Activated naive CD8-positive, alpha-beta T cell treated with anti-CD3 and anti-CD28 coated beads, Interleukin-2, amount 10 ng/mL, durations not matched to agents 7 days and 5 days (primary cell): ENCODE results near the gene MAD2L1BP. TPM values are rescaled to one million over a fixed set of nuclear protein-coding genes. Genes with fewer than 3 reads are reported as not detected.
A peak's percentile ranks its signal among the peaks of the same experiment; 100 is the strongest.

ENCODE experiments used
- ATAC-seq: fragments of 150-1000 bp; cut with Tn5 transposase; one replicate; pipeline ENCODE4 v1.10.0; 2021; ENCODE audit warnings: low read depth, moderate library complexity
- POLR2A ChIA-PET: fragments of 350-600 bp; sonication (Branson Sonifier 250); formaldehyde crosslinking; loops from one replicate; lab custom pipeline; 2021; ENCODE audit warnings: antibody characterized with exemption; lab: Charles Lee
- DNase-seq: peaks from one replicate; pipeline ENCODE4 v3.0.0; 2021
- H3K27ac Mint-ChIP-seq: one replicate; pipeline ENCODE4 v1.8.0; 2022; ENCODE audit warnings: mild to moderate bottlenecking, mixed read lengths
- H3K27me3 Mint-ChIP-seq: one replicate; pipeline ENCODE4 v1.8.0; 2022; ENCODE audit warnings: mild to moderate bottlenecking, moderate library complexity, mixed read lengths
- H3K36me3 Mint-ChIP-seq: one replicate; pipeline ENCODE4 v1.8.0; 2021; ENCODE audit warnings: mild to moderate bottlenecking, mixed read lengths
- H3K4me1 Mint-ChIP-seq: one replicate; pipeline ENCODE4 v1.8.0; 2021; ENCODE audit warnings: mixed read lengths
- H3K4me3 Mint-ChIP-seq: one replicate; pipeline ENCODE4 v1.8.0; 2022; ENCODE audit warnings: mild to moderate bottlenecking, moderate library complexity, mixed read lengths
- H3K9me3 Mint-ChIP-seq: one replicate; pipeline ENCODE4 v1.8.0; 2021; ENCODE audit warnings: mixed read lengths
- total RNA-seq, 2 experiments: library from RNA; stranded (reverse); gene quantifications; one replicate each; pipeline ENCODE4 v1.2.3, GENCODE V29; 2021

The MAD2L1BP gene
- total RNA-seq, 2 experiments from 2014 or later: 39.7 to 40.2 TPM

DNA sequence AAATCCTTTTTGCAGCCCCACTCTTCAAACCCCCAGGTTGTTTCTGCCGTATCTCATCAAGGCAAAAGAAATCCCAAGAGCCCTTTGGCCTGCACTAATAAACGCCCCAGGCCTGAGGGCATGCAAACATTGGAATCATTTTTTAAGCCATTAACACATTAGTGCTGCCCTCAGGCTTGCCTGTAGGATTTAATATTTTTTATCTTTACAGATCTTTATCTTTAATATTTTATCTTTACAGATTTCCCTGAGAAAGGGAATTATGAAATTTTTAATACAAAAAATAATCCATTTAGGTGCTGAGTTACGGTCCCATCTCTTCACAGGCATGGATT lies 21.3 kb upstream of the MAD2L1BP start:
- H3K4me3 Mint-ChIP-seq: no peak overlapping the region
- H3K36me3 Mint-ChIP-seq: peaks cover 26% of the 10 kb centered on the region
- H3K4me1 Mint-ChIP-seq: peaks cover 4% of the 10 kb centered on the region
- no peak overlapping the region for H3K27ac Mint-ChIP-seq
- POLR2A ChIA-PET: interaction anchor here (0.9 to 1.0 kb wide), 2 partner anchors 12 to 16 kb away, joined by 3 read pairs; no protein-coding TSS in a partner anchor
- no peaks in the 10 kb centered on the region for H3K9me3 Mint-ChIP-seq
- DNase-seq (no peak), ATAC-seq (no peak)
- H3K27me3 Mint-ChIP-seq: no peaks in the 10 kb centered on the region

DNA sequence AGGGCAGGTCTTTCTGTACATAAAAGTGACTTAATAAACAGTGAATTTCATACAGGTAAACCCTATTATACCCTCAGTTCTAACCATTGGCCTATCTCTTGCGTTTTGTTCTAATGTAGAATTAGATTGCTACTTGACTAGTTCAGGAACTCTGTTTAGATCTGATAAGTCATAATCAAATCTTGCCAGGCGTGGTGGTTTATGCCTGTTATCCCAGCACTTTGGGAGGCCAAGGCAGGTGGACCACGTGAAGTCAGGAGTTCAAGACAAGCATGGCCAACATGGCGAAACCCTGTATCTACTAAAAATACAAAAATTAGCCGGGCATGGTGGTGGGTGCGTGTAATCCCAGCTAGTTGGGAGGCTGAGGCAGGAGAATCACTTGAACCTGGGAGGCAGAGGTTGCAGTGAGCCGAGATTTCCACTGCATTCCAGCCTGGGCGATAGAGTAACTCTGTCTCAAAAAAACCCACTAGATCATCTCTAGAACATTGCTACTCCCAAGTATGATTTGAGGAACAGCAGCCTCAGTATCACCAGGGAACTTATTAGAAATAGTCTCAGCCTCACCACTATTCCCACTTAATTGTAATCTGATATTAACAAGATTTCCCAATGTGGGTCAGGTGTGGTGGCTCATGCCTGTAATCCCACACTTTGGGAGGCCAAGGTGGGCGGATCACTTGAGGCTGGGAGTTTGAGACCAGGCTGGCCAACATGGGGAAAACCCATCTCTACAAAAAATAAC lies 18.7 kb upstream of the MAD2L1BP start:
- Mint-ChIP-seq H3K4me3 (no peak overlapping the region), H3K36me3 (peaks cover 28% of the 10 kb centered on the region), H3K4me1 (peaks cover 5% of the 10 kb centered on the region), H3K27ac (peak overlapping the region; percentile 26), H3K9me3 (no peaks in the 10 kb centered on the region), H3K27me3 (no peaks in the 10 kb centered on the region)
- ATAC-seq (no peak), DNase-seq (no peak)
- POLR2A ChIA-PET: interaction anchor here (0.6 to 1.3 kb wide), 3 partner anchors 13 to 55 kb away, joined by 3 read pairs; partner anchors contain the start of gene MAD2L1BP

- H3K9me3 Mint-ChIP-seq: no peaks in the 10 kb centered on the region
- H3K4me1 Mint-ChIP-seq: peaks cover 13% of the 10 kb centered on the region
- POLR2A ChIA-PET: interaction anchor here (1.0 to 2.3 kb wide), 2 partner anchors 8 to 15 kb away, joined by 3 to 14 read pairs; partner anchors contain the start of gene GTPBP2
- peak overlapping the region; percentile 12 for H3K27ac Mint-ChIP-seq
- H3K27me3 Mint-ChIP-seq: no peaks in the 10 kb centered on the region
- ATAC-seq (no peak), DNase-seq (no peak)
- peaks cover 39% of the 10 kb centered on the region for H3K36me3 Mint-ChIP-seq
- no peak overlapping the region for H3K4me3 Mint-ChIP-seq
Measured at GRCh38 chr6:43621078-43621835, 14.4 kb upstream of the MAD2L1BP start.

- POLR2A ChIA-PET: no interaction called here
- Mint-ChIP-seq H3K9me3 (no peaks in the 10 kb centered on the region), H3K4me1 (peaks cover 16% of the 10 kb centered on the region), H3K27me3 (no peaks in the 10 kb centered on the region), H3K36me3 (peaks cover 42% of the 10 kb centered on the region), H3K27ac (no peak overlapping the region), H3K4me3 (no peak overlapping the region)
- no peak for ATAC-seq
- DNase-seq: no peak
Measured at GRCh38 chr6:43621836-43622180, 13.8 kb upstream of the MAD2L1BP start.

GRCh38 chr6:43622541-43622940 lies 13.1 kb upstream of the MAD2L1BP start:
- POLR2A ChIA-PET: interaction anchor here (0.6 kb wide), 1 partner anchor 1835 kb away, joined by 3 read pairs; no protein-coding TSS in a partner anchor
- Mint-ChIP-seq H3K4me1 (peaks cover 19% of the 10 kb centered on the region), H3K9me3 (no peaks in the 10 kb centered on the region), H3K36me3 (peaks cover 41% of the 10 kb centered on the region), H3K27ac (no peak overlapping the region), H3K27me3 (no peaks in the 10 kb centered on the region), H3K4me3 (no peak overlapping the region)
- DNase-seq: no peak
- ATAC-seq: no peak

- H3K27me3 Mint-ChIP-seq: no peaks in the 10 kb centered on the region
- no peak for ATAC-seq
- no peak overlapping the region for H3K4me3 Mint-ChIP-seq
- peak; percentile 23 for DNase-seq
- H3K4me1 Mint-ChIP-seq: peaks cover 27% of the 10 kb centered on the region
- POLR2A ChIA-PET: no interaction called here
- H3K9me3 Mint-ChIP-seq: no peaks in the 10 kb centered on the region
- H3K36me3 Mint-ChIP-seq: peaks cover 43% of the 10 kb centered on the region
- no peak overlapping the region for H3K27ac Mint-ChIP-seq
Measured at GRCh38 chr6:43623880-43624785, 11.5 kb upstream of the MAD2L1BP start.

DNA sequence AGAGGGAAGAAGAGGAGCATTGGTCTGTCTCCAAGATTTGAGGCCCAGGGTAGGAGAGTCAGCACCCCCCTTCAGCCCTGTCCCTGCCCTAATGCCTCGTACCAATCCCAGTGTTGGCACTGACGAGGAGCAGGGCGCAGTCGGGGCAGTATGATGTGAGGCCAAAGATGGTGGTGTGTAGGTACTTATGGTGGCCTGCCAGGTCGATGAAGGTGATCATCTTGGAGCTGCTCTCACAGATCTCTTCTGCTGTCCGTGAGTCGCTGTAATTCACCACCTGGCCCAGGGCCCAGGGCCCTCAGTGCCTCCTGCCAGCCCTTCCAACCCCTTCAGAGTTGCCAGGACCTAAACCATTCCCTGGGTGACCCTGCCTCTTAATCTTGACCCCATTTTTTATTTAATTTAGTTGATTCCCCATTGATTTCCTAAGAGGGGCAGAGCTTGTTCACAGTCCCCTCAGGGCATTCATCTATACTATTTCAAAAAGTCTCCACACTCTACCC lies 10.8 kb upstream of the MAD2L1BP start:
- H3K27ac Mint-ChIP-seq: no peak overlapping the region
- H3K27me3 Mint-ChIP-seq: no peaks in the 10 kb centered on the region
- no peak for ATAC-seq
- peaks cover 41% of the 10 kb centered on the region for H3K36me3 Mint-ChIP-seq
- H3K9me3 Mint-ChIP-seq: no peaks in the 10 kb centered on the region
- DNase-seq: no peak
- POLR2A ChIA-PET: no interaction called here
- no peak overlapping the region for H3K4me3 Mint-ChIP-seq
- H3K4me1 Mint-ChIP-seq: peaks cover 25% of the 10 kb centered on the region

DNA sequence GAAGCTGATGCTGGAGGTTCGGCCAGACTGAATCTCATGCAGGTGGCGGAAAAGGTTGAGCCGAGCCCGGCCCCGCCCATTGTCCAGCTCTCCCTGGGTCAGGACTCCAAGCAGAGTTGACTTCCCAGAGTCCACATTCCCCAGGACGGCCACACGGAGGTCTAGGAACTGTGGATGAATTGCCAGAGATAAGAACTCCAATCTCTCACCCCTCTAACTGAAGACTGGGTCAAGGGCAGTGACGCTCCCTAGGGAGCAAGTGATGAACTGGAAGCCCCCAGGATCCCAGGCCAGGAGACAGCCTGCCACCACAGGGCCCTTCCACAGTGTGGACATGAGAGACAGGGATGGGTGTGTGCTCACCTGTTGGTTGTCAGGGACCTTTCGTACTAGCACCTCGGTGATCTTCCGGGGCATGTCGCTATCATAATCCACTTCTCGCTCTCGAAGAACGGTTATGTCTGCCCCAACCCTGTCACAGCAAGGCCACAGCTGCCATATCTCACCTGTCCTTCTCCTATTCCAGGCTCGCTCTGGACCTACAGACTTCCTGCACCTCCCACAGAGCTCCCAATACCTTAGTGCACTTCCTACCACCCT lies 10.1 kb upstream of the MAD2L1BP start:
- H3K27me3 Mint-ChIP-seq: no peaks in the 10 kb centered on the region
- no peak overlapping the region for H3K4me3 Mint-ChIP-seq
- peak; percentile 19 for DNase-seq

GRCh38 chr6:43627008-43627825 lies 8.4 kb upstream of the MAD2L1BP start:
- POLR2A ChIA-PET: interaction anchor here (0.6 to 1.6 kb wide), 2 partner anchors 8 to 9 kb away, joined by 3 to 8 read pairs; partner anchors contain the start of gene MAD2L1BP
- ATAC-seq (no peak), DNase-seq (peak; percentile 20)
- Mint-ChIP-seq H3K36me3 (peaks cover 33% of the 10 kb centered on the region), H3K27ac (peak overlapping the region; percentile 95), H3K27me3 (no peaks in the 10 kb centered on the region), H3K4me1 (peaks cover 33% of the 10 kb centered on the region), H3K4me3 (peak overlapping the region; percentile 100), H3K9me3 (no peaks in the 10 kb centered on the region)

More for the DNA sequence above, 10.1 kb upstream of the MAD2L1BP start:
- no peak for ATAC-seq
- peaks cover 42% of the 10 kb centered on the region for H3K36me3 Mint-ChIP-seq
- H3K4me1 Mint-ChIP-seq: peaks cover 31% of the 10 kb centered on the region
- POLR2A ChIA-PET: interaction anchor here (1.0 kb wide), 1 partner anchor 12 kb away, joined by 4 read pairs; no protein-coding TSS in a partner anchor
- no peaks in the 10 kb centered on the region for H3K9me3 Mint-ChIP-seq
- H3K27ac Mint-ChIP-seq: peak overlapping the region; percentile 7

- no peaks in the 10 kb centered on the region for H3K27me3 Mint-ChIP-seq
- peak overlapping the region; percentile 100 for H3K4me3 Mint-ChIP-seq
- POLR2A ChIA-PET: interaction anchor here (0.6 to 2.3 kb wide), 14 partner anchors 8 to 699 kb away, joined by 3 to 32 read pairs (median 8); partner anchors contain the start of genes CNPY3, HSP90AB1, MAD2L1BP and POLH
- peaks cover 33% of the 10 kb centered on the region for H3K4me1 Mint-ChIP-seq
- peak; percentile 69 for DNase-seq
- H3K27ac Mint-ChIP-seq: peak overlapping the region; percentile 95
- peak; percentile 39 for ATAC-seq
- H3K9me3 Mint-ChIP-seq: no peaks in the 10 kb centered on the region
- peaks cover 25% of the 10 kb centered on the region for H3K36me3 Mint-ChIP-seq
Measured at GRCh38 chr6:43628393-43629103, 7.1 kb upstream of the MAD2L1BP start.

DNA sequence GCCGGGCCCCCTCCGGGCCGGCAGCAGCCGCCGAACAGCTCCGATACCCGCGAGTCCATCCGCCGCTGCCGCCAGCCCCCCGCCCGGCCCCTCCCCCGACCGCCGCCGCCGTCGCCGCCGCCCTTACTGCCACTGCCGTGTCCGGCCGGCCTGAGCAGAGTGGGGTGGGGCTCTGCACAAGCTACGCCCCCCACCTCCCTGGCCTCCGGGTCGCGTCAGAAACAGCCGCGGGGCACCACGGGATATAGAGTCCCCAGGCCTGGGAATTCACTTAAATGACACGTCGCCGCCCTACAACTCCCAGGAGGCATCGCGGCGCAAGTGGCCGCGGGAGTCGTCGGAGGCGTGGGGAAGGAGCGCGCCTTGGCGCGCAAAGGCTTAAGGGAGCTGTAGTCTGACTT lies 6.5 kb upstream of the MAD2L1BP start, which contains the start of gene GTPBP2:
Gene GTPBP2, minus strand, starts transcription at position 161 of the 401 bp plus-strand sequence. Its CDS starts 102 bp downstream, at position 59.
- H3K36me3 Mint-ChIP-seq: peaks cover 26% of the 10 kb centered on the region
- H3K9me3 Mint-ChIP-seq: no peaks in the 10 kb centered on the region
- POLR2A ChIA-PET: interaction anchor here (0.6 to 2.3 kb wide), 33 partner anchors 9 to 847 kb away, joined by 3 to 32 read pairs (median 4); partner anchors contain the start of genes BICRAL, CNPY3, HSP90AB1 and POLH
- H3K4me3 Mint-ChIP-seq: peak within 1 kb of the TSS; percentile 100
- H3K27ac Mint-ChIP-seq: peak within 1 kb of the TSS; percentile 95
- H3K27me3 Mint-ChIP-seq: no peaks in the 10 kb centered on the region
- ATAC-seq: peak; percentile 83
- peaks cover 34% of the 10 kb centered on the region for H3K4me1 Mint-ChIP-seq
- DNase-seq: peak; percentile 93
